ENCODE data around the gene FKBP2. TPM values are rescaled to one million over a fixed set of nuclear protein-coding genes. Genes with fewer than 3 reads are reported as not detected.

FKBP2 gene
- total and polyA plus RNA-seq, 2 experiments from 2014 or later, result 40.7 to 188 TPM

GRCh38 chr11:64225608-64226506 is 15.0 kb upstream of the FKBP2 start, which contains the start of the genes NUDT22 and TRPT1:
Gene NUDT22 (plus strand): TSS chr11:64226274. CDS start chr11:64226653, 379 bp downstream.
Gene TRPT1 (minus strand): TSS chr11:64226186. CDS start chr11:64225860, 326 bp downstream.
- Histone ChIP-seq H3K79me2 (ENCODE audit: insufficient read depth) (peaks cover 38% of the 10 kb centered on the region), H3K9ac (peak within 1 kb of the TSS; percentile 86), H3K27me3 (replicated peaks; ENCODE audit: insufficient read depth) (no peaks in the 10 kb centered on the region), H4K20me1 (ENCODE audit: insufficient read depth) (no peaks in the 10 kb centered on the region), H3K4me1 (ENCODE audit: insufficient read depth) (peaks cover 6% of the 10 kb centered on the region; the same call in 1 of the 2 replicates), H3K27ac (peak within 1 kb of the TSS; percentile 46), H3K9me3 (ENCODE audit: low read depth) (no peaks in the 10 kb centered on the region), H2AFZ (peak within 1 kb of the TSS; percentile 89), H3K9me2 (ENCODE audit: insufficient read depth) (no peaks in the 10 kb centered on the region), H3K4me2 (ENCODE audit: unreplicated experiment) (peak within 1 kb of the TSS; percentile 82), H3K36me3 (ENCODE audit: low read depth) (no peaks in the 10 kb centered on the region), H3K4me3 (peak within 1 kb of the TSS; percentile 97), H3F3A (ENCODE audit: insufficient read depth) (peaks cover 6% of the 10 kb centered on the region; the same call in 1 of the 2 replicates)
- in situ Hi-C loops (cut with MboI), result no loop called here
- peak; percentile 93 for DNase-seq
- 0 to 1% methylated on average over 38 to 42 of the region's 54 CpGs for WGBS, 2 experiments (ENCODE audit: low coverage in 1 of 2, low lambda C conversion rate in 2 of 2, missing lambda C conversion rate in 2 of 2)
- TF ChIP-seq EZH2 (IDR thresholded peaks at IDR 0.05; ENCODE audit: insufficient read depth, poor library complexity, severe bottlenecking), result no peak
- no peak for TF ChIP-seq EZH2phosphoT487 (IDR thresholded peaks at IDR 0.05; ENCODE audit: insufficient read depth, low read depth)

GRCh38 chr11:64226507-64227051 is 14.3 kb upstream of the FKBP2 start:
- H3F3A ChIP-seq (ENCODE audit: insufficient read depth), result peaks cover 6% of the 10 kb centered on the region; the same call in 1 of the 2 replicates
- H3K4me2 ChIP-seq (ENCODE audit: unreplicated experiment), result peak overlapping the region; percentile 82
- H4K20me1 ChIP-seq (ENCODE audit: insufficient read depth), result no peaks in the 10 kb centered on the region
- DNase-seq, result peak; percentile 51
- H3K9me2 ChIP-seq (ENCODE audit: insufficient read depth), result no peaks in the 10 kb centered on the region
- in situ Hi-C loops (cut with MboI), result no loop called here
- peaks cover 41% of the 10 kb centered on the region for H3K79me2 ChIP-seq (ENCODE audit: insufficient read depth)
- no peaks in the 10 kb centered on the region for H3K36me3 ChIP-seq (ENCODE audit: low read depth)
- 0 to 9% methylated on average over 11 to 25 of the region's 26 CpGs for WGBS, 2 experiments (ENCODE audit: low coverage in 1 of 2, low lambda C conversion rate in 2 of 2, missing lambda C conversion rate in 2 of 2)
- peak overlapping the region; percentile 89 for H2AFZ ChIP-seq
- H3K4me1 ChIP-seq (ENCODE audit: insufficient read depth), result peaks cover 6% of the 10 kb centered on the region; the same call in 1 of the 2 replicates
- no peak for TF ChIP-seq EZH2 (IDR thresholded peaks at IDR 0.05; ENCODE audit: insufficient read depth, poor library complexity, severe bottlenecking)
- no peak for TF ChIP-seq EZH2phosphoT487 (IDR thresholded peaks at IDR 0.05; ENCODE audit: insufficient read depth, low read depth)
- no peaks in the 10 kb centered on the region for H3K9me3 ChIP-seq (ENCODE audit: low read depth)
- peak overlapping the region; percentile 97 for H3K4me3 ChIP-seq
- no peaks in the 10 kb centered on the region for H3K27me3 ChIP-seq (replicated peaks; ENCODE audit: insufficient read depth)
- peak overlapping the region; percentile 86 for H3K9ac ChIP-seq
- peak overlapping the region; percentile 46 for H3K27ac ChIP-seq

- 79 to 100% methylated on average over 1 to 3 of the region's 3 CpGs for WGBS, 2 experiments (ENCODE audit: low coverage in 1 of 2, low lambda C conversion rate in 2 of 2, missing lambda C conversion rate in 2 of 2)
- Histone ChIP-seq H3K9ac (peak overlapping the region; percentile 86), H3K9me3 (ENCODE audit: low read depth) (no peaks in the 10 kb centered on the region), H3F3A (ENCODE audit: insufficient read depth) (peaks cover 6% of the 10 kb centered on the region; the same call in 1 of the 2 replicates), H3K27ac (no peak overlapping the region), H3K4me3 (peak overlapping the region; percentile 97), H3K9me2 (ENCODE audit: insufficient read depth) (no peaks in the 10 kb centered on the region), H2AFZ (no peak overlapping the region), H3K79me2 (ENCODE audit: insufficient read depth) (peaks cover 41% of the 10 kb centered on the region), H4K20me1 (ENCODE audit: insufficient read depth) (no peaks in the 10 kb centered on the region), H3K4me2 (ENCODE audit: unreplicated experiment) (peak overlapping the region; percentile 82), H3K36me3 (ENCODE audit: low read depth) (no peaks in the 10 kb centered on the region), H3K27me3 (replicated peaks; ENCODE audit: insufficient read depth) (no peaks in the 10 kb centered on the region), H3K4me1 (ENCODE audit: insufficient read depth) (peaks cover 6% of the 10 kb centered on the region; the same call in 1 of the 2 replicates)
- in situ Hi-C loops (cut with MboI), result no loop called here
- no peak for TF ChIP-seq EZH2 (IDR thresholded peaks at IDR 0.05; ENCODE audit: insufficient read depth, poor library complexity, severe bottlenecking)
- no peak for TF ChIP-seq EZH2phosphoT487 (IDR thresholded peaks at IDR 0.05; ENCODE audit: insufficient read depth, low read depth)
- no peak for DNase-seq
These were observed 13.4 kb upstream of the FKBP2 start for GRCh38 chr11:64227405-64227956.

GRCh38 chr11:64229090-64229743 is 11.7 kb upstream of the FKBP2 start:
- Histone ChIP-seq H3K36me3 (ENCODE audit: low read depth) (no peaks in the 10 kb centered on the region), H3K9ac (no peak overlapping the region), H3K4me2 (ENCODE audit: unreplicated experiment) (no peak overlapping the region), H2AFZ (no peak overlapping the region), H3F3A (ENCODE audit: insufficient read depth) (peaks cover 6% of the 10 kb centered on the region; the same call in 1 of the 2 replicates), H3K9me2 (ENCODE audit: insufficient read depth) (no peaks in the 10 kb centered on the region), H3K4me1 (ENCODE audit: insufficient read depth) (peaks cover 6% of the 10 kb centered on the region; the same call in 1 of the 2 replicates), H3K4me3 (no peak overlapping the region), H3K27ac (no peak overlapping the region), H3K9me3 (ENCODE audit: low read depth) (no peaks in the 10 kb centered on the region), H3K79me2 (ENCODE audit: insufficient read depth) (peaks cover 41% of the 10 kb centered on the region), H4K20me1 (ENCODE audit: insufficient read depth) (no peaks in the 10 kb centered on the region), H3K27me3 (replicated peaks; ENCODE audit: insufficient read depth) (no peaks in the 10 kb centered on the region)
- in situ Hi-C loops (cut with MboI), result no loop called here
- DNase-seq, result no peak
- TF ChIP-seq EZH2phosphoT487 (IDR thresholded peaks at IDR 0.05; ENCODE audit: insufficient read depth, low read depth) (no peak), EZH2 (IDR thresholded peaks at IDR 0.05; ENCODE audit: insufficient read depth, poor library complexity, severe bottlenecking) (no peak)
- 87 to 88% methylated on average over 11 to 12 of the region's 12 CpGs for WGBS, 2 experiments (ENCODE audit: low coverage in 1 of 2, low lambda C conversion rate in 2 of 2, missing lambda C conversion rate in 2 of 2)
